ENCODE data around the gene RAB3GAP2. TPM values are rescaled to one million over a fixed set of nuclear protein-coding genes. Genes with fewer than 3 reads are reported as not detected.
"Not testable (repeated sequence)": the region's sequence is repeated elsewhere in the genome, so short reads cannot be mapped to it uniquely, and the experiment has no call there.

RAB3GAP2 gene
- total RNA-seq, 3 donors from 2014 or later, result 30.9 to 43.2 (median 42.3) TPM

DNA sequence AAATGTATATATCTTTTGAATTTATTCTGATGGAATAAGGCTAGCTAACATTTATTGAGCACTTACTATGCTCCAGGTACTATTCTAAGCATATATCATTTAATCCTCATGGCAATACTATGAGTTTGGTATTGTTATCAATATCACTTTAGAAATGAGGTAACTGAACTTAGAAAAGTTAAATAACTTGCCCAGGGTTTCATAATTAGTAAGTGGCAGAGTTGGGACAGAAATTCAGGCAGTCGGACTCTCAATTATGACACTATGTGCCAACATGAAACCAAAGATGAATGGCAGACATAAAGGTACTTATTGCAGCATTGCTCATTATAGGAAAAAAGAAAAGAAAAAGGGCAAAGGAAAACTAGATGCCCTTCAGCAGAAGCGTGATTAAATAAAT, 48.2 kb downstream of the RAB3GAP2 start:
- H3K9me3 ChIP-seq, result no peaks in the 10 kb centered on the region
- no peaks in the 10 kb centered on the region for H3K36me3 ChIP-seq
- no peak for DNase-seq (ENCODE audit: low spot score in 2 of 2)
- no peak overlapping the region for H3K27ac ChIP-seq
- TF ChIP-seq, protein P1, sequence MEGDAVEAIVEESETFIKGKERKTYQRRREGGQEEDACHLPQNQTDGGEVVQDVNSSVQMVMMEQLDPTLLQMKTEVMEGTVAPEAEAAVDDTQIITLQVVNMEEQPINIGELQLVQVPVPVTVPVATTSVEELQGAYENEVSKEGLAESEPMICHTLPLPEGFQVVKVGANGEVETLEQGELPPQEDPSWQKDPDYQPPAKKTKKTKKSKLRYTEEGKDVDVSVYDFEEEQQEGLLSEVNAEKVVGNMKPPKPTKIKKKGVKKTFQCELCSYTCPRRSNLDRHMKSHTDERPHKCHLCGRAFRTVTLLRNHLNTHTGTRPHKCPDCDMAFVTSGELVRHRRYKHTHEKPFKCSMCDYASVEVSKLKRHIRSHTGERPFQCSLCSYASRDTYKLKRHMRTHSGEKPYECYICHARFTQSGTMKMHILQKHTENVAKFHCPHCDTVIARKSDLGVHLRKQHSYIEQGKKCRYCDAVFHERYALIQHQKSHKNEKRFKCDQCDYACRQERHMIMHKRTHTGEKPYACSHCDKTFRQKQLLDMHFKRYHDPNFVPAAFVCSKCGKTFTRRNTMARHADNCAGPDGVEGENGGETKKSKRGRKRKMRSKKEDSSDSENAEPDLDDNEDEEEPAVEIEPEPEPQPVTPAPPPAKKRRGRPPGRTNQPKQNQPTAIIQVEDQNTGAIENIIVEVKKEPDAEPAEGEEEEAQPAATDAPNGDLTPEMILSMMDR (IDR thresholded peaks at IDR 0.05), result no peak
- TF ChIP-seq POLR2A (IDR thresholded peaks at IDR 0.05) (no peak), POLR2AphosphoS5 (IDR thresholded peaks at IDR 0.05) (no peak)
- intact Hi-C loops (cut with DNase I; ENCODE audit: low total_unique reads), result no loop called here
- H3K4me1 ChIP-seq, result no peaks in the 10 kb centered on the region
- no peaks in the 10 kb centered on the region for H3K27me3 ChIP-seq
- no peak overlapping the region for H3K4me3 ChIP-seq

DNA sequence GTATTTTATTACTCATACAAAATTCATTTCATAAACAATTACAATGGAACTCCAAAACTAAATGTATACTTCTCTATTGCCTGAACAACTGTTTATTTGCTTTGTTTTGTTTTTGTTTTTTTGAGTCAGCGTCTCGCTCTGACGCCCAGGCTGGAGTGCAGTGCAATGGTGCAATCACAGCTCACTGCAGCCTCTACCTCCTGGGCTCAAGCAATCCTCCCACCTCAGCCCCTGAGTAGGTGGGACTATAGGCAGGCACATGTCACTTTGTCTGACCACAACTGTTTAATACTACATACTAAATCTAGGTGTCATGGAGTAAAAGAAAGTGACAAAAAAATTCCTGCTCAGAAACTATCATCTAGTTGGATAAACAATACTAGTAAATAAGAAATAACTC, 49.3 kb downstream of the RAB3GAP2 start:
- no peaks in the 10 kb centered on the region for H3K27me3 ChIP-seq
- no peaks in the 10 kb centered on the region for H3K4me1 ChIP-seq
- no peak for DNase-seq (ENCODE audit: low spot score in 2 of 2)
- no peaks in the 10 kb centered on the region for H3K9me3 ChIP-seq
- H3K4me3 ChIP-seq, result no peak overlapping the region
- no peak for TF ChIP-seq POLR2A (IDR thresholded peaks at IDR 0.05)
- no peaks in the 10 kb centered on the region for H3K36me3 ChIP-seq
- H3K27ac ChIP-seq, result no peak overlapping the region
- intact Hi-C loops (cut with DNase I; ENCODE audit: low total_unique reads), result no loop called here

DNA sequence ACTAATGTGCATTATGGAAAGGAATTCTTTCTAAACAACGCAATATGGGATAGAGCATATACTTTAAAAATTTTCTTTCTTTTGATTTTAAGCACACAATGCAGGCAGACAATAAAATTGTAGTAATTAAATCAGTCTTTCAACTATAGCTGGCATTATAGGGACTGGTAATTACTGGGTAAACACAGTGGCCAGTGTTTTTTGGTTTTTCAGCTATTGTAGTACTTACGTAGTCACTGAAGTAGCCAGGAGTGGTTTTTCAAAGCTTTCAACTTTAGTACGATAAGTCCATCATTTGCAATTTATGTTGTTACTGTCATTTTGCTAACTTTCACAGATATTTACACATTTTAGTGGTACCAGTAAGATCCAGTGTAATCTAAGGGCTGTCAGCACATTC, 50.6 kb downstream of the RAB3GAP2 start:
- intact Hi-C loops (cut with DNase I; ENCODE audit: low total_unique reads), result no loop called here
- no peak overlapping the region for H3K27ac ChIP-seq
- no peak for TF ChIP-seq POLR2AphosphoS5 (IDR thresholded peaks at IDR 0.05)
- TF ChIP-seq, protein P1 (IDR thresholded peaks at IDR 0.05), result no peak
- no peak for TF ChIP-seq POLR2A (IDR thresholded peaks at IDR 0.05)
- no peak overlapping the region for H3K4me3 ChIP-seq
- H3K9me3 ChIP-seq, result no peaks in the 10 kb centered on the region
- no peaks in the 10 kb centered on the region for H3K36me3 ChIP-seq
- H3K27me3 ChIP-seq, result no peaks in the 10 kb centered on the region
- no peaks in the 10 kb centered on the region for H3K4me1 ChIP-seq
- no peak for DNase-seq (ENCODE audit: low spot score in 2 of 2)

DNA sequence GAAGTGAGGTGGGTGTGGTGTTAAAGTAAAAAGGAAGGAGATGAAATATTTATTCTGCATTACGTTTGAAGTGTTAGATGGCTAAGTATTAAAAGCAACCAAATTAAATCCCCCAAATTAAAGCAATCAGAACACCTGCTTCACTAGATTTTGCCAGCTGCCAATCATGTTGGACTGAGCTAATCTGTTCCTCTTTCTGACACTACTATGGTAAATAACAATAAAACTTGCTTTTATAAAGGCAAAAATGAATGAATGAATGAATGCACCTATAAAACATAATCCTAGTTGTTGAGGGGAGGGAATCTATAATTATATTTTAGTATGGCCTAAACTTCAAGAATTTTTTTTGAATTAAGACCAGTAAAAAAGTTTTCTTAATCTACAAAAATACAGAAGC, 51.0 kb downstream of the RAB3GAP2 start:
- H3K4me1 ChIP-seq, result no peaks in the 10 kb centered on the region
- H3K36me3 ChIP-seq, result no peaks in the 10 kb centered on the region
- no peak for TF ChIP-seq POLR2A (IDR thresholded peaks at IDR 0.05)
- TF ChIP-seq, protein P1 (IDR thresholded peaks at IDR 0.05), result no peak
- TF ChIP-seq POLR2AphosphoS5 (IDR thresholded peaks at IDR 0.05), result no peak
- intact Hi-C loops (cut with DNase I; ENCODE audit: low total_unique reads), result no loop called here
- no peaks in the 10 kb centered on the region for H3K27me3 ChIP-seq
- no peak overlapping the region for H3K27ac ChIP-seq
- no peak overlapping the region for H3K4me3 ChIP-seq
- DNase-seq (ENCODE audit: low spot score in 2 of 2), result no peak
- H3K9me3 ChIP-seq, result no peaks in the 10 kb centered on the region

DNA sequence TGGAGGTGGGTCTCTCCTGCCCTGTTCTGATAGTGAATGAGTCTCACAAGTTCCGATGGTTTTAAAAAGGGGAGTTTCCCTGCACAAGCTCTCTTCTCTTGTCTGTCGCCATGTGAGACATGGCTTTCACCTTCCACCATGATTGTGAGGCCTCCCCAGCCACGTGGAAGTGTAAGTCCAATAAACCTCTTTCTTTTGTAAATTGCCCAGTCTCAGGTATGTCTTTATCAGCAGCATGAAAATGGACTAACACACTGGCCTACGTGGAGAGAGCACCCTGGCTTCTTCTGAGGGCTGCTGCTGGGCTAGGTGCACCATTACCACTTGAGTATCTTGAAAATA, 51.6 kb downstream of the RAB3GAP2 start:
- H3K4me3 ChIP-seq; intact Hi-C loops (cut with DNase I; ENCODE audit: low total_unique reads); H3K9me3 ChIP-seq; H3K4me1 ChIP-seq; H3K36me3 ChIP-seq; DNase-seq (ENCODE audit: low spot score in 2 of 2); H3K27me3 ChIP-seq; H3K27ac ChIP-seq: not testable (repeated sequence)

DNA sequence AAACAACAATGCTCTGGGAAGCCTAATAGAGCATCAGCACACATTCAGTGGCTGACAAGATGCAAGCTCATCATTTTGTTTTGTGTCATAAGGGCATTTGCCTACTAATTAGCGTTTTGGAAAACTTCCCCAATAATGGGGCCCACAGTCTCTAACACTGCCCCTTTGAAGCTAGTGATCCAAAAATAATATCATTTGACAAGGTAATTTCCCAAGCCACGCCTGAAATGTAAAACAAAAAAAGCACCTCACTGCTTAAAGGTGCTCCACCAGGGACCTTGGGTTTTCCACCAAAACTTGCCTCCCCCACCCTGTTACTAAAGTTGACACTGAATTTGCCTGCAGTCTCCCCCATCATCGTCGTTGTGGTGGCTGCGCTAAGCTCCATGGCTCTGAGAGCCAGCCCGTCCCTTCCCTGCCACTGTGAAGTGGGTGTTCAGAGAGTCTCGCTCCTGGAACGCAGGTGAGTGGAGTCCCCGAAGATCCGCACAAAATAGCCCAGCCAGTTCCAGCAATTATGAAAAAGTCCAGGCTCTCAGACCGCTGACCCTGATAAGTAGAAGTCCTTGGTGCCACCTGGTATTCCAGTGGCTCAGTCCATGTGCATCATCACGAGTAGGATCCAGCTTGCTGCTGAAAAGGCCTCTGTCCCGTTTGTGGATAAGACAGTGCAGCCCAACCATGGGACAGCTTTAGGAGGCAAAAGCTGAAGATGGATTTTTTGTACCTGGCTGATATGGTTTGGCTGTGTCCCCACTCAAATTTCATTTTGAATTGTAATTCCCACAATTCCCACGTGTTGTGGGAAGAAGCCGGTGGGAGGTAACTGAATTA, 52.2 kb downstream of the RAB3GAP2 start:
- Histone ChIP-seq H3K27ac (no peak overlapping the region), H3K9me3 (no peaks in the 10 kb centered on the region), H3K4me3 (no peak overlapping the region), H3K4me1 (no peaks in the 10 kb centered on the region), H3K36me3 (no peaks in the 10 kb centered on the region), H3K27me3 (no peaks in the 10 kb centered on the region)
- DNase-seq (ENCODE audit: low spot score in 2 of 2), result no peak
- intact Hi-C loops (cut with DNase I; ENCODE audit: low total_unique reads), result no loop called here
- TF ChIP-seq, protein P1 (IDR thresholded peaks at IDR 0.05), result no peak
- TF ChIP-seq POLR2A (IDR thresholded peaks at IDR 0.05) (no peak), POLR2AphosphoS5 (IDR thresholded peaks at IDR 0.05) (no peak)
